Kidney tubule cell (primary cell): ENCODE measurements around the gene ICA1L.

Experiments
- DNase-seq: peaks from one replicate; pipeline ENCODE4 v3.0.0-alpha.2; 2018; ENCODE audit warnings: low spot score

Gene ICA1L

DNA sequence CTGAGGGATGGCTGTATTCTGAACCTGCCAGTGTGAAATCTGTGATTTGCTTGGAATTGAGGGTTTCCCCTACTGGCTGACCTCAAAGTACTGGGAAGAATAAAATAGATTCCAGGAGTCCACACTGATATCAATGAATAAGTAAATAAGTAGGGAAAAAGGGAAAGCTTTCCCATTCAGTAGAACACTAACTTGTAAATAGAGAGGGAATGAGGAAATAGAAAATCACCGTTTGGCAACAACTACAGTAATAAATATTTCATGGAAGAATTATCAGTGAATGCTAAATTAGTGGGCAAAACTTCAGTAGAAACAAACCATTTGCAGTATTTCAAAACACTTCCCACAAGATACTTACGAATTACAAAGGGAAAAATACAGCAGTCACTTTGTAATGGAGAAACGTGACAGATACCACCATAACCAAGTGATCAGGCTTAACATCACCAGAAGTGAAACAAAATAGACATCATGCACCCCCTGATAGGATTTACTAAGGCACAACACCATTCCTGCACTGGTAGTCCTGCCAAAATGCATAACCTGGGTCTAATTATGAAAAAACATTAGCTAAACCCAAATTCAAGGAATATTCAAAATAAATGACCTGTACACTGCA lies 88.5 kb downstream of the ICA1L start:
- DNase-seq: no peak

DNA sequence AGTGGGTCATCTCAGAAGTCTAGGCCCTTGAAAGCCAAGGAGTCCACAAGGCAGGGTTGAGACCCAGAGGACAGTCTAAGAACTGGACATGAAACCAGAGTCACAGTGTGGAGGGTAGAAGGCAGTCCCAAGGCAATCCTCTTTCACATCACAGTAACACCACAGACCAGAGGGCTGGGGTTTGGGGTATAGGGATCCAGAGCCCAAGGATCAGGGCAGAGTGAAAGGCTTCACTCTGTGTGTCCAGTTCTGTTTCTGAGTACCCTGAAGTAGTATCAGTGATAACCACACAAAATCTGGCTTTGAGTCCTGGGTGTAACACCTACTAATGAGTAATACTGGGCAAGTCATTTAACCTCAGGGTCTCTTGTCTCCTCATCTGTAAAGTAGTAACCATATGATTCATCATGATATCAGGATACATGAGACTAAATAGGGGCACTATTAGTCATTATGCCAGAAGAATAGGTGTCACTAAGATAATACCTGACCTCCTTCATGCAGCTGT lies 91.0 kb downstream of the ICA1L start:
- peak; percentile 96 for DNase-seq

DNA sequence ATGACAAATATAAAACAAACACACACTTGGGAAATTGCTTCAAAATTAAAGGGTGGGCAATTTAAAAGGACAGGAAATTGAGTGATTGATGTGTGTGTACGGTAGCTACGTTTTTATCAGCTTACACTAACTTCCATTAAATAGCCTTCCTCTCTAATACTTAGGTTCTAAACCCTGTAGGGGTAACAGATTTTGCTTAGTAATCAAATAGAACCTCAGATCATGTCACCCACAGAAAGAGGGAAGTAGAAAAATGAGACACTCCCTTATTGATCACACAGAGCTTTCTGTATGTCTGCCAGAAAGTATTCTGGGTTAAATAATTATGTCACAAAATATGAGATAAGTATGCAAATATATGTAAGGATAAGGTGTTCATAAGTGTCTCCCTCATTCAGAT lies 93.3 kb downstream of the ICA1L start:
- no peak for DNase-seq

DNA sequence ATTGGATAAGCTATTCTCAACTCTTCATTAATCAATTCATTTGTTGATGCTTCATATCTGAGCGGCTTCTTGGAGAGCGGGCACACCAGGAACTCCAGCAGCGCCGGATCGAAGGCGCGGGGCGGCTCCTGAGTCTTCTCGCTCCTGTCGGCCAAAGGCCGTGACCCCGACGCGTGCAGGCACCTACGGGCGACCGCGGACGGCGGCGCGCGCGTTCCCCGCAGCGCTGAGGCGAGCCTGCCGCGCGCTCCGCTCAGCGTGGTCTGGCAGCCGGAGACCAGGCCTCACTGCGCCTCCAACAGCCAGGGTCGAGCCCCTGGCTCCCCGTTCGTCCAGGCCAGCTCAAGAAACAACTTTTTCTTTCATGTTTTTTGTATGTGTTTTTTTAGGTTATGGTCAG lies 97.5 kb downstream of the ICA1L start:
- no peak for DNase-seq

DNA sequence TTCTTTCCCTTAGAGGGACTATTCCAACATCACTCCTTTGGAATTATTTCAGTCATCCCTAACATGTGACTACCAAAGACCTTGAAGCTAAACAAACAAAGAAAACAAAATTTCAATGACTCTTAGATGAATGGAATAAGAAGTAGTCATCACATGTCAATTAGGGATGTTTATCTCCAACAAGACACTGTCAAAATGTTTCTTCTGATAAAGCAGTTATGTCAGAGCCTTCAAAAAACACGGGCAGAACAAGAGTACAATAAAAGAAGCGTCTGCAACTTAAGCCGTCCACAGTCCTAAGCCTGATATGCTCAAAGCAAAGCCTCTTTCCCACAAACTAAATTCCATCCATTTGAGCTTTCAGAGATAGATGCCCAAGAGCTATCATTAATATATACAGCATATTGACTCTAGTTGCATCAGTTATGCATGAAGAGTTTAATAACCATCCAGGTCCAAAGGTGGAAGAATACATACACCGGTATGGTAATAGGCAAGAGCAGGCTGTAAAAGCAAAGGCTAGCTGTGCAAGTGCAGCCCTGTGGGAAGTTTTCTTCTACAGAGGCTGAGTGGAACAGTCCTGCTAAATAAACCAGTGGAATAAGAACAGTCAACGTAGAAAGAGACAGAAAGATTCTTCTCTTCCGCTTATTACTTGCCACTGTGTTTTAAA lies 98.1 kb downstream of the ICA1L start:
- DNase-seq: no peak

DNA sequence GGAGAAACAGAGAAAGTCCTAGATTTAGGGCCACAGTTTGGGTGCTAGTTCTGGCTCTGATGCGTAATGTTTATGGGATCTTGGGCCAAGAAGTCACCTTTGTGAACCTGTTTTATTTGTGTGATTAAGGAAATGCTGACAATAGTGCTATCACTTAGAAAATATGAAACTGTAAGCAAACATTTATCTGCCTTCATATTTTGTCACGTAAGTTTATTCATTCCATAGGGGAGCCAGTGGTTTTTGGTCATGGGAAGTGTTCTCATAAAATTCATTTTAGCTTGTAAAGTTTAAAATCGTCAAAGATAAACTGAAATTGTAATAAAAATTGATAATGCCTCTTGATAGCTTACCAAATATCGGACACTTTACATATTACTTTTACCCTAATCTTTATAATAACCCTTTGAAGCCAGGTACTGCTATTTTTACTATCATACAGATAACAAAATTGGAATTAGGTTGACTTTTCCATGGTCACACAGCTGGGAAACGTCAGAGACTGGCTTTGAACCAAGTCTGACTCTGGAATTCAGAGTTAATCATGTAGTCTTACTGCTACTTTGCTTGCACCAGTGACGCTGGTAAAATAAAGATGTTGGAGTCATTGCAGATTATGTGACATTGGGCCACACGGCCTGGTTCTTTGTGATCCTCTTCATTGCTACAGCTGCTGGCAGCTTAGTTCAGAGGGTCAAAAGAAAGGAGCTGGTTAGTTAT lies 99.7 kb downstream of the ICA1L start:
- DNase-seq: no peak

DNA sequence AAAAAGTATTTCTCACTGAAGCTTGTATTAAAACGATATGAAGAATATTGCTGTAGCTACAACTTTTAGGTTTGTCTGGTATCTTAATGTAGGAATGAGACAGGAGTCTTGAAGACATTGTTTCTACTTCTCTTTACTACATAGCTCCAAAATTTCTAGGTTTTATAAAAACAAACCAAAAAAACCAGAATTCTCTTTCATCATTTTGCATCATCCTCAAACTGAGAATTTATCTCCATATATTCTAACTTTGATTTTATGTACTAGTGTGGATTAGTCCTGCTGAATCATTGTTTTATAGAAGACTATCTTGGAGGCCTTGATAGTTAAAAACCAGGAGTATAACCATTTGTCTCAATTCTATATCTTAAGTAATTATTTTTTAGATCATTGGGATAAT lies 100.2 kb downstream of the ICA1L start:
- DNase-seq: no peak

DNA sequence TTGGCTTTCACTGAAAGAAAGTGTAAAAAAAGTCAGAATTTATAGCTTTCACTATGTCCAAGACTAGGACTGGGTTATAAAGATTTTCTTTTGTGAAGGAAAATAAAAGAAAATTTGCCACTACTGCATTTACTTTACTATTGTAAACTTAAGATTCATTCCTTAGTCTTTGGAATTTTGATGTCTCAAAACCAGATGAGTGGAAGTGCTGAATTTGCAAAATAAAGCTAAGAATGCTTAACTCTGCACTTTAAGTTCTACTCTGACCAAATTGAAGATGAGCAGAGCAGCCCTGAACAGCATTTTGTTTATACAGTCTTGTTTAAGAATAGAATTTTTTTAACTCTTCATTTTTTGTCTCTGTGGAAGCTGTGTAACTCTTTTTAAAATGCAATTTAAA lies 102.4 kb downstream of the ICA1L start:
- no peak for DNase-seq

DNA sequence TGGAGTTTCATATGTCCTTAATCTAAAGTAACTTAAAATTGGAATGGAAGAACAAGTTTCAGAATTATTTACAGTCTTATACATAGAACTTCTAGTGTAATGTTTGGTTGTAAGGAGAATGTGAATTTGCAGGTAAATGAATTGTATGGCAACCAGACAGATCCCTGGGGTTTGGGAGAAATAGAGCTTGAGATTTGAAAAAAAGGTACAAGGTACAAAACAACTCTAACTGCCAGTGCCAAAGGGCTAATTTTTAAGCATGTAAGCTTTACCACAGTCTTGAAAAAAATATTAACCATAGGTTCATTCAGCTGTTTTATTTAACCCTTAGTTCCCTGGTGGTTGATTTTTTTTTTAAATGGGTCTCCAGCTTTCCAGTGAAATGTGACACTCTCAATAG lies 103.3 kb downstream of the ICA1L start:
- DNase-seq: no peak

DNA sequence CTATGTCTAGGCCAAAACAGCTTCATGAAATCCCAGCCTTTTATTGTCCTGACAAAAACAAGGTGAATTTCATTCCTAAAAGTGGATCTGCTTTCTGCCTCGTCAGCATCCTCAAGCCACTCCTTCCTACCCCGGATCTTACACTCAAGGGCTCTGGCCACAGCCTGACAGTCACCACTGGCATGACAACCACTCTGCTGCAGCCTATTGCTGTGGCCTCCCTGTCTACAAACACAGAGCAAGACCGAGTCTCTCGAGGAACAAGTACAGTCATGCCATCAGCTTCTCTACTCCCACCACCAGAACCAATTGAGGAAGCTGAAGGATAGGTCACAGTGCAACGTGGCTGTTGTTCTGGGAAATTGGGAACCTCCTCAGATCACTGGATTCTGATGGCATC lies 106.1 kb downstream of the ICA1L start:
- DNase-seq: no peak

DNA sequence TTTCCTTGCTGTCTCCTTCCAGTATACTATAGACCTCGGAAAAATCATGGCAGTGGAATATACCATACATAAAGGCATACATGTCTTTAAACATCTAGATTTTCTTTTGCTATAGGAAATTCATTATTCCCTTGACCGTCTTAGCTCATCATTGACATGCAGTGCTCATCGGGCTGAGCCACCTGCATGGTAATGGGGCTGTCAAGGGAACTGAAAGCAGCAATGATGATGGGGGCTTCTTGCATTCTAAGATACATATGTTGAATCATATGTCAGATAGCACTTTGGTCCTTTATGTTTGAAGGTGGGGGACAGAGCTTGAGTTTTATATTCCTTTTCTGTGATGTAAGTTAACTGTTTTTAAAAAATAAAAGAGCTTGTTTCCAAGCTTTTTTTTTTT lies 106.6 kb downstream of the ICA1L start:
- DNase-seq: no peak

DNA sequence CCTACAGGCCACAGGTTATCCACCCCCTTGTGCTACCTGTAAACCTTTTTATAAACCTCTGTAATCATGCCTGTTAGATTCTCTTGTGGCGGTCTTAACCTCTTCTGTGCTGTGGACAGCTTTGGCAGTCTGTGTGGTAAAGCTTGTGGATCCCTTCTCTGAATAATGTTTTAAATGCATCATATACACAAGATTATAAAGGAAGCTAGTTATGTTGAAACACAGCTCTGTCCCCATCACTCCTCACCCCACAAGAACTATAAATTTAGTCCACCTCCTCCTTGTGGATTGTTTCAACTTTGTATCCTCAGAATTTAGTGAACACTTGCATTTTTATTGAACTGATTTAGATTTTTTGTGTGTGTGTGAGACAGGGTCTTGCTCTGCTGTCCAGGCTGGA lies 107.7 kb downstream of the ICA1L start:
- no peak for DNase-seq

DNA sequence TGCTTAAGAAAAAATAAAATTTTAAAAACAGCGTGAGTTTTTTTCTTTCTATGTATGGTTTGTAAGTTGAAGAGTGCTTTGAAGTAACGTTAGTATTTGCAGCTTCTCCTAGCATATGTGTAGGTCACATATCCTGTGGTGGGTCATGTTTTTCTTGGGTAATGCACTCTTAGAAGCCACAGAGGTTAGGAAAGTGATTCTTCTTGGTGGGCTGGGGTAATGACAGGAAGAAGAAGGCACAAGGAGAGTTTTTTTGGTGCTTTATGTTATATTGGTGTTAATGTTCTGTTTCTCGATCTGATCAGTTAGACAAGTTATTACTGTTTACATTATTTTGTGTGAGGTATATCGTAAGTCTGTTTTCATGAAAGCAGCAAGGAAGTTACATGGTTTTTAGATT lies 109.0 kb downstream of the ICA1L start:
- no peak for DNase-seq

DNA sequence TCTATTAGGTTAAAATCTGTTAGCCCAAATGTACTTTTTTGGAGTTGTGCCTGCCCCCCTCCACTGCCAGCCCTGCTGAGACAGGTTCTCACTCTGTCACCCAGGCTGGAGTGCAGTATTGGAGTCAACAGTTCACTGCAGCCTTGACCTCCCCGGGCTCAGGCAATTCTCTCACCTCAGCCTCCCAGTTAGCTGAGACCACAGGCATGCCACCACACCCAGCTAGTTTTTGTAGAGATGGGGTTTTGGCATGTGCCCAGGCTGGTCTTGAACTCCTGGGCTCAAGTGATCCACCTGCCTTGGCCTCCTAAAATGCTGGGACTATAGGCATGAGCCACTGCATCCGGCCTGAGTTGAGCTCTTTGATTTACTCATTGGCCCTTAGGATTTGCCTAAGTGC lies 110.7 kb downstream of the ICA1L start:
- DNase-seq: peak; percentile 22

DNA sequence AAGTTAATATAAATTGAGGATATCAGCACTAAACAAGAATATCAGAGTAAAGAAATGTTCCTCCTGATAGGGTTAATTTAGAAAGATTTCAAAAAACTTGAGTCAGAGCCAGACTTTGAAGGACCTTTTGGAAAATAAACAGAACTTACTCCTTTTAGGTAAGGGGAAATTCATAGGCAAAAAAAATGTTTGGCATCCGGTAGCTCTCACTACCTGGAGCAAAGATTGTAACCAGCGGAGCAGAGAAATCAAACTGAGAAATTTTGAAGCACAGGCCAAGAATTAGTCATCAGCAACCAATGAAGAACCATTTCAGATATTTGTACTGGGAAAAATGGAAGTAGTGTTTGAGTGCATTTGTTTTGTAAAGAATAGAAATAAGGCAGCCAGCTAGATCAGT lies 113.0 kb downstream of the ICA1L start:
- peak; percentile 64 for DNase-seq

DNA sequence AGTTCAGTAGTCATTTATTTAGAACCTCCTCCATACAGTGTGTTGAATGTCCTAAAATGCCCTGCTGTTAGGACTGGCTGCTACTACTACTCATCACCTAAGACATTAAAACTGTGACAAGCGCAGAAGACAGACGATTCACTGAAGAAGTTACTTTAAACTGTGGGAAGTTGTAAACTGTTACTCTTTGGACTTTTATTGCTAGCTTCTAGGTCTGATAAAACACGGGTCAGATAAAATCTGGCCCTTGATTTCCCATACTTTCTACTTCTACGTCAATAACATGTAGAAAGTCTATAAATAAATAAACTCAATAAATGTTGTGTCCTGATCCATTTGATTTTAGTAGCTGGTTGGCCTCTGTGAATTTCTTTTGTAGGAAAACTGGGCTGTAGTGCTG lies 113.4 kb downstream of the ICA1L start:
- no peak for DNase-seq

DNA sequence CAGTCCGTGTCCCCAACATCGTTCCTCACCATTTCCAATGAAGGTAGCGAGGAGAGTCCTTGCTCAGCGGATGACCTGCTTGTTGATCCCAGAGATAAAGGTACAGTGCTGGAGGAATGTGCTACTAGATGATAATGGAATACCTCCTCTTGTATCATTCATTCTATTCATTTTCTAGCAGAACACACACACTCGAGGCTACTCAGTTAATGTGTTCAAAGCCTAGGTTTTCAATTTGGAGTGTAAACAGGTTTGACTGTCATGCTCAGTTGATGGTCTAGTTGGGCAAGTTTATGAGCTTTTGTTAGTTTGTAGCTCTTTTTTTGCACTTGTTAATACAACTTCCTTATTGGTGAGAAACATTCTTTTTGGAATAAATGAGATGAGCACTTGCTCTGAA lies 114.2 kb downstream of the ICA1L start:
- no peak for DNase-seq

DNA sequence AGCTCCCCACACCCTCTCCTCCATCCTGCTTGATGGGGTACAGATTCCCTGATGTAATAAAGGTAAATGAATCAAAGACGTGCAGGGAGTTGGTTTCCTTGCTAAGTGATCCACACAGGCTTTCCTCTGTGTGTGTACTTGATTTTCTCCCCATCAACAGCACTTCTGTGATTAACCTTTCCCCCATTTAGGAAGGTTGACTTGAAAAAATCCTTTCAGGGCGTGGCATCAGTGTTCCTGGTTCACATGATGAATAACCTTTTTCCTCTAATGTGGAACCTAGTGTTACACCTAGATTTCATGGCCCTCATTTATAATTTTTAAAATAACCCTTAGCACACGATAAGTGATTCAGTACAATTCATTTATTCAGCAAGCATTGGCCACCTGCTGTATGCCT lies 115.0 kb downstream of the ICA1L start:
- no peak for DNase-seq

DNA sequence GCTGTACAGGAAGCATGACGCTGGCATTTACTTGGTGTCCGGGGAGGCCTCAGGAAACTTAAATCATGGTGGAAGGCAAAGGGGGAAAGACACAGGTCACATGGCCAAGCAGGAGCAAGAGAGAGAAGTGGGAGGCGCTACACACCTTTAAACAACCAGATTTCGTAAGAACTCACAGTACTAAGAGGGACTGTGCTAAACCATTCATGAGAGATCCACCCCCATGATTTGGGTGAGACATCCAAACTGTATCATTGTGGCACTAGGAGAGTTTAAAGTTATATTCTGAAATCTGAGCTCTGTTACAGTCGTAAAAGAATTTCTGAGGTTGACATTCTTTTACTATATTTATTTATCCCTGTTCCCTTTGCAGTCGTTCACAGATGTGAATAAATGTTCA lies 116.6 kb downstream of the ICA1L start:
- DNase-seq: no peak

DNA sequence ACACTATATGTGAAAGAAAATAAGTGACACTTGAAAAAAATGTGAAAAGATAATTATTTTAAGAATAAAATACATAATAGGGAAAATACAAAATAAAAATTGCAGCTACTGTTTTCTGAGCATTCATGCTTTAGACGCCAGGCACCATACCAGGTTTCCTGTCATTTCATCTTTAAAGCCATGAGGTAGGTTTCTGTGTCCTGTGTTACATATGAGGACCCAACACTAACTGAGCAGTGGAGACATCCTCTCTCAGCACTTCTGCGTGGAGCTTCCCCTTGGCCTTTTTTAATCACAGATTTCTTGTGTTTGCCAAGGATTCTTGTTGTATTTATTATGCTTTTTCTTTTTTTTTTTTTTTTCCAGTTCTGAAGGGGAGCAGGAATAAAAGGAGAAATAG lies 119.5 kb downstream of the ICA1L start:
- no peak for DNase-seq

DNA sequence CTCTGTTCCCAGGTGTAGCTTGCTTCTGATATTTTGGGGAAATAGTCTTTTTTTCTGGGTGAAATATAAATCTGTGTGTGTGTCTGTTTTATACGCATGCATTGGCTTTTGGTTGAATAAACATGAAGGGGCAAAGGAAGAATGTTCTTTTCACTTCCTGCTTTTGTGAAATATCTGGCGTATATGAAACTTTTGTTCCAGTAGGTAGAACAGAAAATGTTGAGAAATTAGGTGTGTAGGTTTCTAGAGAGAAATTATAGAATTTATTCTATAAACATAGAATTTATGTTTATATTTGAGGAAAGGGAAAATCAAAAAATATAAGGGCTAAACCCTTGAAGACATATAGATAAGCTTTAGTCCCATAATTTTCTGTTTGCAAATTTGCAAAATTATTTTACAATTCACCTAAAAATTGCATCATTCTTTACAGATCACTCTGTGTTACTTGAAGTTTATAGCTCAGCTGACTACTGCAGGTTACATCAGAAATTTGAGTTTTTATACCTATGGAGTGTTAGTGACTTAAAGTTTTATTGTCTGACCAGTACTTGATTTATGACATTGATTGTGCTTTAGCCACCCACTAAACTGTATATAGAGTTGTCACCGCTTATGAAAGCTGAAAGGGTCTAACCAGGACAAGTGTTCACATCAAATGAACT lies 120.7 kb downstream of the ICA1L start:
- DNase-seq: no peak

DNA sequence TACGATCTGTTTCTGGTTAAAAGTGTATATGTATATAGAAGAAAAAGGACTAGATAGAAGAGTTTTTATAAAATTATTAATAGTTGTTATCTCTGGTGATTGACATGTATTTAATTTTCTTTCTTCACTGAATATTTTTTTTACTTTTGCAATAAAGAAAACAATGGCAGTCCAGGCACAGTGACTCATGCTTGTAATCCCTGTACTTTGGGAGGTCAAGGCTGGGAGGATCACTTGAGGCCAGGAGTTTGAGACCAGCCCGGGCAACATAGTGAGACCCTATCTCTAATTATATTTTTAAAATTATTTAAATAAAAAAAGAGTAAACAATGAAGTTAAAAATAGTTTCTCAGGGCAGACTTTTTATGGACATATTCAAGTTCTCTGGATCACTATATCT lies 122.1 kb downstream of the ICA1L start:
- DNase-seq: no peak

DNA sequence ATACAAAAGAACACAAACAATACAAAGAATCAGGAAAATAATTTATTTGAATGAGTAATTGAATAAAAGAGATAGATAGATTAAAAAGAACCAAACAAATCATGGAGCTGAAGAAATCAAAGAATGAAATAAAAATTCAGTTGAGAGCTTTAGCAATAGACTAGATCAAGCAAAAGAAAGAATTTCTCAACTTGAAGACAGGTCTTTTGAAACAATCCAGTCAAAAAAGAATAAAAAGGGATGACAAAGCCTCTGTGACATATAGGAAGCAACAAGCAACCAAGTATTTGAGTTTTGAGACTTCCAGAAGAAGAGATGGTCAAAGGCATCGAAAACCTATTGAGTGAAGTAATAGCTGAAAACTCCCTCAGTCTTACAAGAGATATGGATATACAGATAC lies 128.0 kb downstream of the ICA1L start:
- no peak for DNase-seq
